Esophagus squamous epithelium (tissue), 5 donors: ENCODE results near the gene EHD4. TPM values are rescaled to one million over a fixed set of nuclear protein-coding genes. Genes with fewer than 3 reads are reported as not detected.
A peak's percentile ranks its signal among the peaks of the same experiment; 100 is the strongest.

Experiments
- DNase-seq: peaks from one replicate; lab custom pipeline; 2025; lab: John Stamatoyannopoulos, UW
- H3K27ac ChIP-seq, 4 donors: fragments of 200-600 bp; sonication (generic); one replicate each; pipeline ENCODE4 v1.5.1; 2016 to 2019; ENCODE audit warnings: mild to moderate bottlenecking in 1 of 4
- H3K27me3 ChIP-seq, 4 donors: fragments of 200-600 bp; sonication (generic); 1 replicate in 3 of 4; 2 replicates in 1 of 4; pipeline versions ENCODE4 v1.5.1 to v1.6.0; 2017 to 2021; ENCODE audit warnings: antibody characterized with exemption in 1 of 4
- H3K36me3 ChIP-seq, 3 donors: fragments of 200-600 bp; sonication (generic); one replicate each; pipeline ENCODE4 v1.5.1; 2016 to 2019
- H3K4me1 ChIP-seq, 3 donors: fragments of 200-600 bp; sonication (generic); one replicate each; pipeline ENCODE4 v1.5.1; 2017 to 2019
- H3K4me3 ChIP-seq, 4 donors: fragments of 200-600 bp; sonication (generic); 1 replicate in 3 of 4; 2 replicates in 1 of 4; pipeline ENCODE4 v1.5.1; 2016 to 2019; ENCODE audit warnings: mild to moderate bottlenecking in 2 of 4, moderate library complexity in 1 of 4
- H3K9me3 ChIP-seq, 3 donors: fragments of 200-600 bp; sonication (generic); one replicate each; pipeline ENCODE4 v1.5.1; 2016 to 2019
- POLR2A ChIP-seq, 4 donors: fragments of 450-650 bp; IDR thresholded peaks; one replicate each; pipeline ENCODE4 v1.6.1; 2017; ENCODE audit warnings: antibody characterized with exemption in 4 of 4, mild to moderate bottlenecking in 4 of 4, moderate library complexity in 3 of 4
- WGBS, 2 donors: methylation state at CpG; one replicate each; pipeline ENCODE4 v1.1.5; 2018; 5-methylcytosine and 5-hydroxymethylcytosine counted together
- intact Hi-C: fragments of 100-400 bp; cut with DNase I; formaldehyde crosslinking; loops from one replicate; pipeline ENCODE4 v1.15.0; 2022
- total RNA-seq, 4 donors: library from RNA; depleted of rRNA; stranded (reverse); fragments of >200 nt; gene quantifications; one replicate each; pipeline ENCODE4 v1.1.0, GENCODE V29; 2016
- TF ChIP-seq, protein P1 (sequence below), 6 experiments: fragments of 450-650 bp in 4 of 6; fragments of 200-600 bp in 2 of 6; sonication (generic) in 2 of 6; IDR thresholded peaks; one replicate each; pipeline ENCODE4 v1.5.1; 2016 to 2019; ENCODE audit warnings: antibody characterized with exemption in 6 of 6, mild to moderate bottlenecking in 4 of 6, moderate library complexity in 4 of 6
- donor health status: DM: yes; HTN: yes; CAD: no.

The EHD4 gene
- total RNA-seq, 4 donors from 2014 or later, result 25.4 to 45.3 (median 27.8) TPM

DNA sequence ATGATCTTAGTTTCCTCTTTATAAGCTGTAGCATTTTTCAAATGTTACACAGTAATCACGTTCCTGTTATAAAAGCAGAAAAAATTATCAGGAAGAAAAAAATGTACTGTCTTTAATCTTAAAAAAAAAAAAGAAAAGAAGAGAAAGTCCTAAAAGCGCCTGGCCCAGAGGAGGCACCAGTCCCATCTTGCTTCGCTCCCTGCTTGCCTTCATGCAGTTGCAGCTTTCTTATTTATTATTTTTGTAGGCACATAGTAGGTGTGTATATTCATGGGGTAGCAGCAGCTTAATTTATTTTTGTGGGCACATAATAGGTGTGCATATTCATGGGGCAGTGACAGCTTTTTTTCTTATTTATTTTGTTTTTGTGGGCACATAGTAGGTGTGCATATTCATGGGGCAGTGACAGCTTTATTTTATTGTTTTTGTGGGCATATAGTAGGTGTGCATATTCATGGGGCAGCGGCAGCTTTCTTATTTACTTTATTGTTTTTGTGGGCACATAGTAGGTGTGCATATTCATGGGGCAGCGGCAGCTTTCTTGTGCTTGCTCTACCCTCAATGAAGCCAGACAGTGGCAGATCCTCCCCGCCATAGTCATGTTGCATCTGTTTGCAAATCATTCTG, 5.5 kb upstream of the EHD4 start:
- no peak for TF ChIP-seq POLR2A (IDR thresholded peaks at IDR 0.05)
- TF ChIP-seq, protein P1, sequence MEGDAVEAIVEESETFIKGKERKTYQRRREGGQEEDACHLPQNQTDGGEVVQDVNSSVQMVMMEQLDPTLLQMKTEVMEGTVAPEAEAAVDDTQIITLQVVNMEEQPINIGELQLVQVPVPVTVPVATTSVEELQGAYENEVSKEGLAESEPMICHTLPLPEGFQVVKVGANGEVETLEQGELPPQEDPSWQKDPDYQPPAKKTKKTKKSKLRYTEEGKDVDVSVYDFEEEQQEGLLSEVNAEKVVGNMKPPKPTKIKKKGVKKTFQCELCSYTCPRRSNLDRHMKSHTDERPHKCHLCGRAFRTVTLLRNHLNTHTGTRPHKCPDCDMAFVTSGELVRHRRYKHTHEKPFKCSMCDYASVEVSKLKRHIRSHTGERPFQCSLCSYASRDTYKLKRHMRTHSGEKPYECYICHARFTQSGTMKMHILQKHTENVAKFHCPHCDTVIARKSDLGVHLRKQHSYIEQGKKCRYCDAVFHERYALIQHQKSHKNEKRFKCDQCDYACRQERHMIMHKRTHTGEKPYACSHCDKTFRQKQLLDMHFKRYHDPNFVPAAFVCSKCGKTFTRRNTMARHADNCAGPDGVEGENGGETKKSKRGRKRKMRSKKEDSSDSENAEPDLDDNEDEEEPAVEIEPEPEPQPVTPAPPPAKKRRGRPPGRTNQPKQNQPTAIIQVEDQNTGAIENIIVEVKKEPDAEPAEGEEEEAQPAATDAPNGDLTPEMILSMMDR (IDR thresholded peaks at IDR 0.05), result no peak
- Histone ChIP-seq H3K27me3 (peaks cover 0 to 5% (median 0%) of the 10 kb centered on the region in 4 donors), H3K36me3 (no peaks in the 10 kb centered on the region), H3K27ac (no peak overlapping the region), H3K4me1 (peaks cover 0 to 33% (median 3%) of the 10 kb centered on the region in 3 donors), H3K9me3 (no peaks in the 10 kb centered on the region), H3K4me3 (no peak overlapping the region)
- no peak for DNase-seq
- 82 to 88% methylated on average over 6 of the region's 6 CpGs for WGBS, 2 donors
- intact Hi-C loops, result no loop called here

DNA sequence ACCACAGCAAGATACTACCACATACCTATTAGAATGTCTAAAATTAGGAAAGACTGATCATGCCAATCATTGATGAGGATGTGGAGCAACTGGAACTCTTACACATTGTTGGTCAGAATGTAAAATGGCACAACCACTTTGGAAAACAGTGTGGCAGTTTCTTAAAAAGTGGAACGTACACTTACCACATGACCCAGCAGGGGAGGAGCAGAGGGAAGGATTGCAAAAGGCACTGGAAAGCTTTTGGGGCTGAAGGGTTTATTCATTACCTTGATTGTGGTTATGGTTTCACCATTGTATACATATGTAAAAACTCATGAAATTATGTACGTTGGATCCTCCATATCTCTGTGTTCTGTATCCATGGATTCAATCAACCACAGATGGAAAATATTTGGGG, 3.3 kb upstream of the EHD4 start:
- intact Hi-C loops, result no loop called here
- no peak overlapping the region for H3K27ac ChIP-seq
- H3K9me3 ChIP-seq, result no peaks in the 10 kb centered on the region
- H3K4me1 ChIP-seq, result peaks cover 3 to 32% (median 5%) of the 10 kb centered on the region in 3 donors
- WGBS, 2 donors, result 62 to 65% methylated on average over 2 of the region's 2 CpGs
- no peaks in the 10 kb centered on the region for H3K36me3 ChIP-seq
- no peak for TF ChIP-seq POLR2A (IDR thresholded peaks at IDR 0.05)
- TF ChIP-seq, protein P1 (IDR thresholded peaks at IDR 0.05), result no peak
- no peak for DNase-seq
- peaks cover 0 to 5% (median 0%) of the 10 kb centered on the region in 4 donors for H3K27me3 ChIP-seq
- H3K4me3 ChIP-seq, result no peak overlapping the region

DNA sequence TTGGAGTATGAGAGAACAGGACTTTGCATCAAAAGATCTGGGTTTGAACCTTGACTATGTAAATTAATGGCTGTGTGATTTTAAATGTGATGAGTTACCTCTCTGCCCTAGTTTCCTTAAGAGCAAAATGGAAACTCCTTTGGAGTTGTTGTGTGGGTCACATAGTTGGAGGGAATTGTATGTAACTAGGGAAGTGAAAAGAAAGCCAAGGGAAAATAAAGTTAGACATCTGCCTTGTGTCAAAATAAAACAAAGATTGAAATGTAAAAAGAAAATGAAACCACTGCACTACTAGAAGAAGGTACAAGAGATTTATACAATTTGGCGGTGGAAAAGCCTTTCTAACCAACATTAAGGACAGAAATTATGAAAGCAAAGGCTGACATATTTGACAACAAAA, 1.7 kb upstream of the EHD4 start:
- TF ChIP-seq, protein P1 (IDR thresholded peaks at IDR 0.05), result no peak
- no peak for TF ChIP-seq POLR2A (IDR thresholded peaks at IDR 0.05)
- no peak for DNase-seq

DNA sequence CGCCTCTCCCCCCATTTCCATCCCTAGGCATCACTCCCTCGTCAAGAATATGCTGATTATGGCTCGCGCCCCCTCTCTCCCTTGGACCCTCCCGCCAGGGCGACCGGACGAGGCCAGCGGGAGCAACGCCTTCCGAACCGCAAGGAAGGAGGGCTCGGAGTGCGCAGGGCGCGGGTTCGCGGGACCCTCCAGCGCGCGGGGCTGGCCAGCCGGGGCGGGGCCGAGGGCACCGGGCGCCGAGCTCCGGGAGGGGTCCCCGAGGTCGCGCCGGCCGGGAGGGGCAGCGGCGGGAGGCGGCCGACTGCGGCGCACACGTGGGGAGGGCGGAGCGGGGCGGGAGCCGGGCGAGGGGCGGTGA, 483 bp downstream of the EHD4 start:
- Histone ChIP-seq H3K27ac (peak overlapping the region; percentile 93 to 97 (median 96)), H3K9me3 (no peaks in the 10 kb centered on the region), H3K27me3 (peaks cover 0 to 5% (median 0%) of the 10 kb centered on the region in 4 donors), H3K36me3 (no peaks in the 10 kb centered on the region), H3K4me3 (peak overlapping the region; percentile 80 to 95 (median 88)), H3K4me1 (peaks cover 8 to 54% (median 12%) of the 10 kb centered on the region in 3 donors)
- intact Hi-C loops, result no loop called here
- 0% methylated on average over 1 to 6 of the region's 46 CpGs for WGBS, 2 donors
- DNase-seq, result no peak
- no peak for TF ChIP-seq POLR2A (IDR thresholded peaks at IDR 0.05)
- TF ChIP-seq, protein P1 (IDR thresholded peaks at IDR 0.05), result no peak

More for the DNA sequence above, 1.7 kb upstream of the EHD4 start:
- intact Hi-C loops, result no loop called here
- WGBS, 2 donors, result 90% methylated on average over 1 of the region's 1 CpG
- Histone ChIP-seq H3K9me3 (no peaks in the 10 kb centered on the region), H3K36me3 (no peaks in the 10 kb centered on the region), H3K27ac (no peak overlapping the region), H3K4me1 (peaks cover 4 to 35% (median 8%) of the 10 kb centered on the region in 3 donors), H3K27me3 (peaks cover 0 to 5% (median 0%) of the 10 kb centered on the region in 4 donors), H3K4me3 (no peak overlapping the region)

DNA sequence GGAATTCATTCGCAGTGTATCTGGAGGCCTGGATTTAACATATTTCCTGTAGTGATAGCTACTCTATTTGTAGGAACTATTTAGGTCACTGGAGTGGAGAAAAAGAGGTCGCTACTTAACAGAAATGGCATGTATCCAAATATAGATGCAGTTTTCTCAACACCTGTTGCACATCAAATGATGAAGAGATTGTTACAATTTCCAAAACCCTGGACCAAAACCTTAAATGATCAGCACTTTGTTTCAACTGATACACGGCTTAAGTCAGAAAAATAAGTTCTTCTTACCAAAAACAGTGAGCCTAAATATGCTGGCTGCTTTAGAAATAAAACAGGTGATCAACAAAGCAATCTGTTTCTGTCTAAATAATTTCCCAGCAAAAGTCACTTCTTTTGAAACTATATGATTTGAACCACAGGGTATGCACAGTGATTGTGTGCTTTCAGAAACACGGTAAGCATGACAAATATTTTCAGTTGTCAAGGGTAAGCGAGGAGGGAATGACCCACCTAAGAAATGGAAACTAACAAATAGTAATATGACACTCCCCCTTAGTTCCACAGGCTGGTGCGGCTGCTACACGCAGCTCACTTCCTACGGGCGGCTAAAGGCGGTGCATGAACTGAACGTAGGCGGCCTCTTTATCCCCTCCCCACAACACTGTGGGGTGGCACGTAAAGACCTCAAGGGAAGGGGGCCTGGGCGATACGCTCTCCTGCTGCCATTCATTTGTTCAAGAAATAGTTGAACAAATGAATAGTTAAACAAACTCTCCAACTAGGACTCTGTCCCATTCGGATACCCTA, 1.1 kb downstream of the EHD4 start:
- TF ChIP-seq, protein P1 (IDR thresholded peaks at IDR 0.05), result peak in 2 of 6 experiments; percentile 20 to 32
- TF ChIP-seq POLR2A (IDR thresholded peaks at IDR 0.05), result peak in 1 of 4 donors; percentile 35
- no peak for DNase-seq
- Histone ChIP-seq H3K4me1 (peaks cover 8 to 60% (median 12%) of the 10 kb centered on the region in 3 donors), H3K36me3 (no peaks in the 10 kb centered on the region), H3K27me3 (no peaks in the 10 kb centered on the region), H3K9me3 (no peaks in the 10 kb centered on the region), H3K4me3 (peak overlapping the region; percentile 80 to 95 (median 88)), H3K27ac (peak overlapping the region; percentile 93 to 97 (median 96))
- intact Hi-C loops, result no loop called here
- 7 to 8% methylated on average over 16 of the region's 16 CpGs for WGBS, 2 donors
